HG03558 (cell line): ENCODE results near the gene PHF14.

Experiments used
- ATAC-seq: cut with Tn5 transposase; IDR thresholded peaks from one replicate; pipeline ENCODE4 v1.9.1; 2021; ENCODE audit warnings: moderate number of reproducible peaks; ENCODE audit not compliant: unreplicated experiment; ENCODE audit errors: extremely low read depth

PHF14 gene

DNA sequence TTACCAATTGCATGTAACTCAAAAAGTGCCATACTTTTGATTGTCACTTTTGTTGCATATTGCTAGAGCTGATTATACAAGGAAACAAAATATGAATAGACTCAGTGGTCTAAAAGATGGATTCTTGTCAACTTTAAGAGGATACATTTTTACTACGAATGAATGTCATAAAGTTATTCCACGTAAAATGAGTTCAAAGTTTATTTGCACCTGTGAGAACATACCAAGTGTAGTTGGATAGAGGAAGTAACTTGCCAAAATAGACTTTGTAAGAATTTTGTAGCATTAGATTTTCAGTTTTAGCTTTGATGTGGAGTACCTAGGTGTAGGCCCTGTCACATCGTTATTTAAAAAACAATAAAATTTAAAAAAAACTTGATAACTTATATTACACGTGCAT is 106.2 kb downstream of the PHF14 start:
- no peak for ATAC-seq

- ATAC-seq = no peak
Measured at GRCh38 chr7:11082121-11082520, 108.4 kb downstream of the PHF14 start.

DNA sequence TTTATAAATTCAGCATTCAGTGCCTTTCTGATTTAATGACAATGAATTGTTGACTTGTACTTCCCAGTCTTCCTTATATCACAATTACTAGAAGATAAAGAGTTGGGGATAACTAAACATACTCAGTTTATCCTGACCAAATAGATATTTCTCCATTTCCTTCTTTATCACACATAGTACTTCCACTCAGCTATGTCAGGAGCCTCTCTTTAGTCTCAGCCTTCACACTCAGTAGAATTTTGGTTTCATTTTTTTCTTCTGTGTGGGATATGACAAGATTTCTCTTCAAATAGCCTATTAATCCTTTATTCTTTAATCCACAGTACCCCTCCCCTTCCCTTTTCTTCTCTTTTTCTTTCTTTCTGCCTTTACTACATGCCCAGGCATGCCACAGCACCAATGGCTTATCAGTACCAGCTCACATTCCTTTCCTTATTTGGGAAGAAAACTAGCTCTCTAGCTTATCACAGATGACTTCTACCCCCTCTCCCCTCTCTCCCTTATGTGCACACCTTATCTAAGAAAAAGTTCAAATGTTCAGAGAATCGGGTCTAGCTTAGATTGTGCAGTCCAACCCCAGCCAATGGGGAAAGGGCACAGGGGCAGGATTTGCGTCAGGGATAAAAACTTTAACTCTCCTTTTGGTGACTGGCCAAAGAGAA is 109.0 kb downstream of the PHF14 start:
- no peak for ATAC-seq

GRCh38 chr7:11083214-11083568 is 109.5 kb downstream of the PHF14 start:
- ATAC-seq = no peak

GRCh38 chr7:11104578-11104977 is 130.9 kb downstream of the PHF14 start:
- no peak for ATAC-seq

- ATAC-seq = no peak
Measured at GRCh38 chr7:11109659-11110058, 136.0 kb downstream of the PHF14 start.

- ATAC-seq = peak; percentile 41
Measured at GRCh38 chr7:11120068-11120664, 146.5 kb downstream of the PHF14 start.

DNA sequence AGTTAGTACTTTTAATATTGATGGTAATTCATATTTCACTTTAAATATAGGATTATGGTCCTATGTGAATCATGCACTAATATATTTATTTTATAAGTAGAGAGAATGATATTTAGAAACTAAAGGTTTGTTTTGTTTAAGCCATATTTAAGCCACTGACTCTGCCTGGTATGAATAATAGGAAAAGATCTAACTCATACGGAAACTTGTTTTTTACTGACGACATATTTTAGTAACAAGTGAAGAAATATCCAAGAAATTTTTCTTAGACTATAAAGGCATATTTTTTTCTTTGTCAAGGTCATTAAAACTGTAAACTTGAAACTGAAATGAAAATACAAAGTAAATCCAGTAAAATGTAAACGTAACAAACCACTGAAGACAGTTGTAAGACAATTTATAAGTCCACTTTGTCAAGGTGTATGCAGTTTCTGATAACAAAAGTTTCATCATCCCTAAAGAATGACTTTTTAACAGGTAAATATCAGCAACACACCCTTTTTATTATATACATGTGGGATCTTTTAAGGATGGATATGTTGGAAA is 147.1 kb downstream of the PHF14 start:
- no peak for ATAC-seq

- no peak for ATAC-seq
Measured at GRCh38 chr7:11124856-11125559, 151.3 kb downstream of the PHF14 start.

DNA sequence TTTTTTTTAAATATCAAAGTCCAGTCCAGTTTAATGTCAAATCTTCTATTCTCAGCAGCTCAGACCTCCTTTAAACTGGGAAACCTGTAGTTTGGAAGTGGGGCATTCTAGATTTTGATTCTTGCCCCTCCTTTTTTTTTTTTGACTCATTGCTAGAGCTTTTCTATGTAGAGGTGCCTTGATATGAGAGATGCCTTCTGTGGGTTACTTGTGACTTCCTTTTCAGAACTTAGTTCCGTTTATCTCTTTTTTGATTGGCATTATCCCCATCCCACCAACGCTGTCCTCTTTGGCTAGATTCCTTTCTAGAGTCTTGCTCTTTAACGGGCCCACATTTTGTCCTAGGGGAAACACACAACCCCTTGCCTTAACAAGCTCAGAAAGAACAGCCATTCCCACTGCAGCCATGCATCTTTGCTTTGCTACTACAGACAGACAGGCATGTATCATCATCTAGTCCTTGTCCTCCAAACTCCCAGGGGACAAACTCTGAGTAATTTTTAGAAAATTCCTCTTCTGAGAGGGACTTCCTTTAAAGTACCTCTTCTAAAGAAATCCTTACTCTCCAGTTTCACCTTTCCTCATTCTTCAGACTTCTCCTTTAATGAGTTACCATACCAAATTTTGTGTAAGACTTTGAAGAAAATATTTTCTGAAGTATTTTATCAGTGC is 153.6 kb downstream of the PHF14 start:
- no peak for ATAC-seq

DNA sequence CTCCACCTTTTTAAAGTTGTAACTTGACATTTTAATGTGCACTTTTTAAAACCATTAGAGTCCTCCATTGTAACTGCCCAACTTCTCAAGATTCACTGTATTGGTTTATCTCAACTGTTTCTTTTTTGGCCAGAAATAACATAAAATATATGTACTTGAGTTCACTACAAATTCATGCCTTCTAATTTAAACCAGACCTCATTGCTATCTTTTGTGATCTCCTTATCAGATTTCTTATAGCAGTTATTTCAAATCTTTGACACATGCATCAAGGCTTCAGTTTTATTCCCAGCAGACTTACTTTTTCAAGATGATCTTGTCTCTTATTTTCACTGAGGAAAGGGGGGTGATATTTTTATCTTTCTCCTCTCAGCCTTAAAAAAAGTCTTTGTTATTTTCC is 154.3 kb downstream of the PHF14 start:
- ATAC-seq = no peak

GRCh38 chr7:11128498-11128897 is 154.8 kb downstream of the PHF14 start:
- no peak for ATAC-seq

- ATAC-seq = no peak
Measured at GRCh38 chr7:11130012-11130411, 156.3 kb downstream of the PHF14 start.

- ATAC-seq = no peak
Measured at GRCh38 chr7:11130601-11131000, 156.9 kb downstream of the PHF14 start.

- no peak for ATAC-seq
Measured at GRCh38 chr7:11133436-11133959, 159.8 kb downstream of the PHF14 start.

DNA sequence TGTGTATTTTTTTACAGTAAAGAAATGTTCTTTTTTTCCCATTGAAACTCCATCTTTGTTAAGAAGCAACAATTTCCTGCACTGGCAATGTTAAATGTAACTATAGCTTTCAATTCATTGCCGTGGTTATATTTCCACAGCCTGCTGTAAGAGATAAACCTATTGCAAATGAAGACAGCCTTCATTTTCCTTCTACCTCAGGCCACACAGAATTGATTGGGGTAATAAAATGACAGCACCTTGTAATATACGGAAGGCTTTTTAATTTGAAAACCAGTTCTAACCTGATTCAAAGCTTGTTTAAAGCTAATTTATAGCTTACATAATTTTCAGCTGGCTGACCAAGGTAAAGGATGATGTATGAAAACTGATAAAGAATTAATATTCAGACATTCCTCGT is 161.9 kb downstream of the PHF14 start:
- no peak for ATAC-seq

DNA sequence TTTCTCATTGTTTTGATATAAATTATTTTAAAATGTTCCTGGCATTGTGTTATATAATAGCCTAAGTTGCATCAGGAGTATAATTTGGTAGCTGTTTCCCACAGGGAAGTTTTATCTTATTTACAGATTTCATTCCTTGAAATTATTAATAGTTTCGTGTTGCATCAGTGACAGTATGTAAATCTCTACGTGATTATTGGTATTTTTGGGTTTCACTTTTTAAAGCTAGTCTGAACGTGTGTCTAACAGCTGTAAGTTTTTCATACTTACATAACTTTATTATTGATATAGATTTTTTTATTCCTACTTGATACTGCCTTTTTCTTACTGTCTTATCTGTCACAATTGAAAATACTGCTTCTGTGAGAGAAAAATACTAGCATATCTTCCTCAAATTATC is 167.9 kb downstream of the PHF14 start:
- no peak for ATAC-seq

DNA sequence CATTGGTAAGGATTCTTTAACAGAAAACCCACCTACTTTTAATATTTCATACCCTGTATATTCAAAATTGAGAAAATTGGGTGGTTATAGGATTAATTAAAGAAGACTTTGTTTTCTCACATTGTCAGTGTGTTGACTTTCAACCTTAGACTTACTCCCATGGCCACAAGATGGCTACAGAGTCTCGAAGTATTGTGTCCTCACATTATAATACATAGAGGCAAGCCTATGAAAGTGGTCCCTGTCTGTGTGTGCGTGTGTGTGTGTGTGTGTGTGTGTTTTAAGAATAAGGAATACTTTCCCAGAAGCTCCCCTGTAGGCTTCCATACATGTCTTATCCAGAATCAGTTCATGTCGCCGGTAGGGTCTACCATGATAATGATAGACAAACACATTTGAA is 180.0 kb downstream of the PHF14 start:
- ATAC-seq = no peak

GRCh38 chr7:11155883-11156282 is 182.2 kb downstream of the PHF14 start:
- no peak for ATAC-seq

- ATAC-seq = no peak
Measured at GRCh38 chr7:11161499-11161898, 187.8 kb downstream of the PHF14 start.

GRCh38 chr7:11163220-11163619 is 189.5 kb downstream of the PHF14 start:
- no peak for ATAC-seq
